GM18511 (cell line): Measurements from ENCODE around the gene RBBP8NL.
"Not testable (repeated sequence)": the region's sequence is repeated elsewhere in the genome, so short reads cannot be mapped to it uniquely, and the experiment has no call there.

Source experiments
- ATAC-seq: cut with Tn5 transposase; IDR thresholded peaks from one replicate; pipeline ENCODE4 v1.9.1; 2021; ENCODE audit warnings: mild to moderate bottlenecking, moderate library complexity; ENCODE audit not compliant: unreplicated experiment

The RBBP8NL gene

DNA sequence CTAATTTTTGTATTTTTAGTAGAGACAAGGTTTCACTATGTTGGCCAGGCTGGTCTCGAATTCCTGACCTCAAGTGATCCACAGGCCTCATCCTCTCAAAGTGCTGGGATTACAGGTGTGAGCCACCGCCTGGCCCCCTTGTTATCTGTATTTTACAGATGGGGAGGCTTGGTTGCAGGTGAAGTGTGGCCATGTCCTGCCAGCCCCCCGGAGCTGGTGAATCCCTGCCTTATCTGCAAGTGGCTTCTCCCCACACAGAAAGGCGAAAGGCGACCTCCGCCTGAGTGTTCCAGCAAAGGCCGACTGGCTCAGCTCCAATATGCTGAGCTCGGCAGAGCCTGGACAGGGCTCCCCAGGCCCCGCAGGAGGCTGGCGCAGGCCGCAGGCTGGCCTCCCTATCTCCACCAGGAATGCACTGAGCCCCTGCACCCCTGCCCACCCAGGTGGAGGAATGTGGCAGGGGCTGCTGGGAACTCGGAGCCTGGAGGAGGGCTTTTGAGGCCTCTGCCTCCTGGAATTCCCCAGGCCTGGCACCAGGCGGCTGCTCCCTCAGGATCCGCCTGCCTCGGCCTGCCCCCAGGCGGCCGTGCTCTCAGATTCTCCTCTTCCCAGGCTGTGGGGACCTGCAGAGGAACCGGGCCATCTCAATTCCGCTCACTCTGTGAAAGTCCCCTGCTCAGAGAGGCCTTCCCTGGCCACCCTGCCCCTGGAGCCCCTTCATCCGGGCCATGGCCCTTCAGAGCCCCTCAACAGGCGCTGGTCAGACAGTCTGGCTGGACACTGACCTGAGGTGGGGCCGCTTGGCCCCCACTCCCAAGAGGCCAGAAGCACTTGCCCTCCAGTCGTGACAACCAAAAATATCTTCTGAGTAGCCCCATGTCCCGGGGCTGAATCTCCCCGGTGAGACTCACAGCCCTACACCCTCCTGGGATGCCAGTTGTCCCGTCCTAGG lies 51.0 kb downstream of the RBBP8NL start:
- no peak for ATAC-seq

- no peak for ATAC-seq
Measured at GRCh38 chr20:62374331-62375152, 52.8 kb downstream of the RBBP8NL start.

- not testable (repeated sequence) for ATAC-seq
Measured at GRCh38 chr20:62373631-62374179, 53.6 kb downstream of the RBBP8NL start.

- no peak for ATAC-seq
Measured at GRCh38 chr20:62372042-62372993, 55.0 kb downstream of the RBBP8NL start.

GRCh38 chr20:62371588-62372041 lies 55.7 kb downstream of the RBBP8NL start:
- no peak for ATAC-seq

- ATAC-seq = no peak
Measured at GRCh38 chr20:62370807-62371587, 56.3 kb downstream of the RBBP8NL start.

GRCh38 chr20:62370115-62370806 lies 57.1 kb downstream of the RBBP8NL start:
- no peak for ATAC-seq

- no peak for ATAC-seq
Measured at GRCh38 chr20:62369815-62370114, 57.6 kb downstream of the RBBP8NL start.

GRCh38 chr20:62368976-62369814 lies 58.1 kb downstream of the RBBP8NL start:
- no peak for ATAC-seq

DNA sequence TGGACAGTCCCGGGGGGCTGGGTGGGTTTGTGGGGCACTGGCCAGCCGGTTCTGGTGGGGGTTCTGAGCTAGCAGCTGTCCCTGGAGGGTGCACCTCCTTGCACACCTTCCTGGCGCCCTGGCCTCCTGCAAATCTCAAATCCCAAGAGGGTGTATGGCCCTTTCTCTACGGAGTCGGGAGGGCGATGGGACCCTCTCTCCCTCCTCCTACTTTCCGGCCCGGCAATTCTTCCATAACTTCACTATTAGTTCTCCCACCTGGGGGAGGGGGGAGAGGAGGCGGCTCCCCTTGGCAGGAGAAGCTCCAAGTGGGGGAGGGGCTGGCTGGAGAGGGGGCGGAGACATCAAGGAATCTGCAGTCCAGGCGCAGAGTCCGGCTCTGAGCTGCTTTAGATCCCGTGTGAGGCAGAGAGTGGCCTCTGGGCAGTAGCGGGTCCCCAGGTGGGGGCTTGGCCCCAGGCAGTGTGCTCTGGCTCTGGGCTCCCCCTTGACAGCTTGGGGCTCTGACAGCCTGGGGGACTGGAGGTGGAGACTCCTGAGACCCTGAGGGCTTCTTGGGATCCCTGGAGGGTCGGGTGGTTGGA lies 58.9 kb downstream of the RBBP8NL start:
- ATAC-seq = no peak

DNA sequence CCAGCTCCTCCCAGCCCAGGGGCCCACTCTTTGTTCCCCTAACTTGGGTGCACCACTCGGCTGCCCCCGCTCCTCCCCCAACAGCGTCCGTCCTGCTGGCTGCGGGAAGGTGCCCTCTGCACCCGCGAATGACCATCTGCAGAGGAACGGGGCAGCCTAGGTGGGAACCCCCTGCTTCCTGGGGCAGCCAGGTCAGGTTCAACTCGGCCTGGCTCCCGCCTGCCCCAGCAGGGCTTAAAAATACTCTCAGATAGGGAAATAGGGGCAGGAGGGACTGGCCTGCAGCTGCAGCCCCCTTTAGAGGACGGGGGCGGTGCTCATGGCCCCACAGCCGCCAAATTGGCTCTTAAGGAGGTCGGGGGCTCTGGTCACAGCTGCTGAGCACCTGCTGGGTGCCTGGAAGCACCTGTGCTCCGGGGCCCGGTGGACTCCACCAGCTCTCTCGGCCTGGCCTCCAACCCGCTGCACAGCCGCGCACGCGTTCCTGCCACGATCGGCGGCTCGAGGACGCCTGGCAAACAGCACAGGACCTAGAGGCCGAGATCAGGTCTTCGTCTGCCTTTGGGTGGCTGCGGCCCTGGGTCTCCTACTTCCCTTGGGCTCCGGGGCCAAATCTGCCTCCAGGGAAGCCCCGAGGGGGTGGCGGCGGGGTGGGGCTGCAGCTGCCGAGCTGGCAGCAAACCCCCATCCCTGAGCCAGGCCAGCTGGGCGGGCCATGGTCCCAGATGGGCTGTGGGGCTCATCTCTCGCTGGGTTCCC lies 59.5 kb downstream of the RBBP8NL start:
- ATAC-seq = no peak

DNA sequence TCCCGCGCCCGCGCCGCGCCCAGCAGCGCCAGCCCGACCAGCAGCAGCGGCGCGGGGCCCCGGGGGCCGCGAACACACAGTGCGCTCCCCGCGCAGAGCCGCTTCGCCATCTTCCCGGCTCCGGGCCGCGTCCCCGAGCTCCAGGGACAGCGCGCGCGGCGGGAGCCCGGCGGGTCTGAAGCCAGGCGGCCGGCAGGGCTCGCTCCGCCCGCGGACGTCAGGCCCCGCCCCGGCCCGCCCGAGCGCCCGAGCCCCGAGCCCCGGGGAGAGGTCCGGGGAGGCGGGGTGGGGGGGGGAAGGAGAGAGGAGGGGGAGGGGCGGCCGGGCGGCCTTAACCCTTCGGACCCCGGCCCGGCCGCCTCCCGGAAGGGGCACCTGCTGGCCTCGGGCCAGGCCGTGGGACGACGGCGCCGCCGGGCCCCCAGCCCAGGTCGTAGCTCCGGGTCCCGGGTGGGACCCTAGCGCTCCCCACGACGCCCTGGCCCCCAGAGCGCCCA lies 60.2 kb downstream of the RBBP8NL start, which contains the start of gene LAMA5:
LAMA5 (minus strand) TSS at position 177 of the 497 bp plus-strand sequence; CDS start at position 110, 67 bp downstream.
- ATAC-seq = no peak

DNA sequence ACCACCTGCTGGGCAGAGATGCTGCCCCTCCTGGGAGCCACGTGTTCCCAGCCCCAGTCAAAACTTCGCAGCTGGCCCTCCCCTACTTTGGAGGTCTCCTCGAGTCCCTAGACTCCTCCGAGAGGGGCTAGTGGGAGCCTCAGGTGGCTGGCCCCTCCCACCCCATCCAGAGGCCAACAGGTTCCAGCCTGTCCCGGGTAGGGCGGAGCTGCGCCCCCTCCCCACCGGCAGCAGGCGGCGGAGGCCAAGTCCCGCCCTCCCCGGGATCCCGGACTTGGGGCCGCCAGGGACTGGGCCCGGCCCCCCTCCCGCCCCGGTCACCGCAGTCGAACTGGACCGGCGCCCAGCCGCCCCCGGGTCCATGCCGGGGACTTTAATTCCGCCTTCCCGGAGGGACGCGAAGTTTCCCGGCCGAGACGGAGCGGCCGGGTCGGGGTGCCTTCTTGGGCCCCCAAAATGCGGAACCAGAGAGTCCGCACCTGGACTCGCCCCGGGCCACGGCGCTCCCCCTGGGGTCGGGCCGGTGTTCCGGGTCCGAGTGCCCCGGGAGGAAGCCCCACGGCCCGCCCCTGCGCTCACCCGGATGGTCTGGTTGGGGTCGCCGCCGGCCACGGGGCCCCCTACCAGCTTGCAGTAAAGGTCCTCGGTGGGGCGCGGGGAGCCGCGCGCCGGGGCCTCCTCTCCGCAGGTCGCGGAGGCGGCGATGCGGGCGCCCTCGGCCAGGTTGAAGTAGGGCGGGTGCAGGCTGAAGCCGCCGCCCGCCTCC lies 60.8 kb downstream of the RBBP8NL start:
- no peak for ATAC-seq

- no peak for ATAC-seq
Measured at GRCh38 chr20:62365814-62366369, 61.4 kb downstream of the RBBP8NL start.

GRCh38 chr20:62364911-62365736 lies 62.2 kb downstream of the RBBP8NL start:
- no peak for ATAC-seq
